ENCODE results near the gene BTBD7.

- no peak for TF ChIP-seq CTCF (IDR thresholded peaks at IDR 0.05)
- no peak for TF ChIP-seq POLR2A (IDR thresholded peaks at IDR 0.05)
- no peak for TF ChIP-seq EP300 (IDR thresholded peaks at IDR 0.05)
Observed at GRCh38 chr14:93317210-93317874, 15.5 kb downstream of the BTBD7 start.

Measured in ovary (tissue), 3 donors.